Stomach smooth muscle (tissue), 2 donors: ENCODE measurements around the gene KRTAP9-4.
"Not testable (repeated sequence)": the region's sequence is repeated elsewhere in the genome, so short reads cannot be mapped to it uniquely, and the experiment has no call there.

Source experiments
- H3K27ac ChIP-seq: one replicate; pipeline ENCODE4 v1.7.0; 2013; ENCODE audit warnings: mild to moderate bottlenecking, low read length, inconsistent platforms
- H3K27me3 ChIP-seq, 2 donors: one replicate each; pipeline ENCODE4 v1.7.0; 2013; ENCODE audit warnings: low read length in 2 of 2; ENCODE audit not compliant: insufficient read depth in 2 of 2, control insufficient read depth in 1 of 2
- H3K36me3 ChIP-seq, 2 donors: one replicate each; pipeline ENCODE4 v1.7.0; 2013; ENCODE audit warnings: low read length in 2 of 2; ENCODE audit not compliant: control insufficient read depth in 2 of 2, insufficient read depth in 2 of 2
- H3K4me1 ChIP-seq: one replicate; pipeline ENCODE4 v1.7.0; 2013; ENCODE audit warnings: low read length; ENCODE audit not compliant: control insufficient read depth, insufficient read depth
- H3K4me3 ChIP-seq, 2 donors: one replicate each; pipeline ENCODE4 v1.7.0; 2013; ENCODE audit warnings: low read length in 2 of 2
- H3K9ac ChIP-seq, 2 donors: one replicate each; pipeline ENCODE4 v1.7.0; 2013; ENCODE audit warnings: low read length in 2 of 2, mild to moderate bottlenecking in 1 of 2
- H3K9me3 ChIP-seq, 2 donors: one replicate each; pipeline ENCODE4 v1.7.0; 2013; ENCODE audit warnings: low read length in 2 of 2; ENCODE audit not compliant: control insufficient read depth in 2 of 2
- donor health status: healthy.
- donor health status: Pancreatic carcinoma.

Gene KRTAP9-4

DNA sequence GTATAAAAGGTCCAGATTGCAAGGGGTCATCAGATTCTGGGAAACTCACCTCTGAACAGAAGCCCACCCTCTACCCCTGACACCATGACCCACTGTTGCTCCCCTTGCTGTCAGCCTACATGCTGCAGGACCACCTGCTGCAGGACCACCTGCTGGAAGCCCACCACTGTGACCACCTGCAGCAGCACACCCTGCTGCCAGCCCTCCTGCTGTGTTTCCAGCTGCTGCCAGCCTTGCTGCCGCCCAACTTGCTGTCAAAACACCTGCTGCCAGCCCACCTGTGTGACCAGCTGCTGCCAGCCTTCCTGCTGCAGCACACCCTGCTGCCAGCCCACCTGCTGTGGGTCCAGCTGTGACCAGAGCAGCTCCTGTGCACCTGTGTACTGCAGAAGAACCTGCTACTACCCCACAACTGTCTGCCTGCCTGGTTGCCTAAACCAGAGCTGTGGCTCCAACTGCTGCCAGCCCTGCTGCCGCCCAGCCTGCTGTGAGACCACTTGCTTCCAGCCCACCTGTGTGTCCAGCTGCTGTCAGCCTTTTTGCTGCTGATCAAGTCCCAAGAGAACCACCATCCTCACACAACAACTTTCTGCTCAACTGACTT is at the start of gene KRTAP9-4:
Gene KRTAP9-4 (plus strand): TSS at position 51 of the 604 bp plus-strand sequence. CDS start 34 bp downstream, at position 85.
- not testable (repeated sequence) for H3K4me3 ChIP-seq, H3K9me3 ChIP-seq, H3K36me3 ChIP-seq, H3K9ac ChIP-seq, H3K27ac ChIP-seq, H3K27me3 ChIP-seq, H3K4me1 ChIP-seq

DNA sequence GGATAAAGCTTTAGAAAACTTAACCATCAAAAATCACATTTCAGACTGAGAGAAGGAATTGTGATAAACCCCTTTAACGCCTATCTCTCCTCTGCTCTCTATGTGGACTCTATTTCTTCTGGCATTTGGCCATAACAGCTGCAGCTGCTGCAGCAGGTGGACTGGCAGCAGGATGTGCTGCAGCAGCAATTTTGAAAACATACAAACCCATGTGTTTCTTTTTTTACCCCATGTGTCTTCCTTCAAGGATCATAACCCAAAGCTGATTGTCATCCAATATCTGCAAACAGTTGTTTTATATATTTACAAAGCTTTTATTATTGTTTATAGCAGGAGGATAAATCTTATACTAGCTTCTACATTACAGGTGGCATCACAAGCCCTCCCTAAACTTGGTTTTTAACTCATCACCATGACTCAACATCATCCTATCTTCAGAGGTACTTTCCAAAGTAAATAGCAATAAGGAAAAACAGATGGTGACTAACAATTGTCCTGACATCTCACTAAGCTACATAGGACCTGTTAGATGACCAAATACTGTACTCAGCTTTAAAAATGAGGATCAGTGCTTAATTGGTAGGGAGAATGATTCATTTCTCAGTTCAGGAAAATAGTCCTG is 37.5 kb upstream of the KRTAP9-4 start:
- Histone ChIP-seq H3K9me3 (no peaks in the 10 kb centered on the region), H3K4me1 (no peaks in the 10 kb centered on the region), H3K27me3 (peaks cover 0 to 4% of the 10 kb centered on the region in 2 donors), H3K9ac (no peak overlapping the region), H3K27ac (no peak overlapping the region), H3K36me3 (no peaks in the 10 kb centered on the region), H3K4me3 (no peak overlapping the region)

GRCh38 chr17:41212524-41213169 is 36.8 kb upstream of the KRTAP9-4 start:
- H3K4me3 ChIP-seq, result no peak overlapping the region
- H3K36me3 ChIP-seq, result no peaks in the 10 kb centered on the region
- H3K27me3 ChIP-seq, result peaks cover 0 to 4% of the 10 kb centered on the region in 2 donors
- H3K4me1 ChIP-seq, result no peaks in the 10 kb centered on the region
- H3K9me3 ChIP-seq, result no peaks in the 10 kb centered on the region
- H3K9ac ChIP-seq, result no peak overlapping the region
- H3K27ac ChIP-seq, result no peak overlapping the region

- no peaks in the 10 kb centered on the region for H3K9me3 ChIP-seq
- H3K36me3 ChIP-seq, result no peaks in the 10 kb centered on the region
- no peaks in the 10 kb centered on the region for H3K4me1 ChIP-seq
- H3K4me3 ChIP-seq, result no peak overlapping the region
- H3K9ac ChIP-seq, result no peak overlapping the region
- H3K27me3 ChIP-seq, result peaks cover 0 to 4% of the 10 kb centered on the region in 2 donors
- H3K27ac ChIP-seq, result no peak overlapping the region
Observed at GRCh38 chr17:41215681-41216080, 33.8 kb upstream of the KRTAP9-4 start.

DNA sequence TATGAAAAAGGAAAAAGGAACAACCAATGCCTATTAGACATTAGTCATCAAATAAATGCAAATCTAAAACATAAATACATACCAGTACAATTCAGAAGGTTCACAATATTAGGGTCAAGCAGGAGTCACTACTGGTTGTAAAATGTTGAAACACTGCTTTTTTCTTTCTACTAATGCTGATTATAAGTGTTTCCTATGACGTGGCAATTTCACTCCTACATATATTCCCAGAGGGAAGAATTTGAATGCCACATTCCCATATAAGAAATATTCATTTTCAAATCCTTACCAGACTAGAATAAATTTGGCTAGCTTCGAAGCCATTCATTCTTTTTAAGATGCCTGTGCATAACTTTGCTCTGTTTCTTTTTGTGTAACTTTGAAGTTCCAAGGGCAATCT is 25.7 kb upstream of the KRTAP9-4 start:
- no peaks in the 10 kb centered on the region for H3K36me3 ChIP-seq
- H3K9ac ChIP-seq, result no peak overlapping the region
- no peaks in the 10 kb centered on the region for H3K4me1 ChIP-seq
- peaks cover 0 to 3% of the 10 kb centered on the region in 2 donors for H3K27me3 ChIP-seq
- H3K9me3 ChIP-seq, result no peaks in the 10 kb centered on the region
- no peak overlapping the region for H3K27ac ChIP-seq
- no peak overlapping the region for H3K4me3 ChIP-seq

DNA sequence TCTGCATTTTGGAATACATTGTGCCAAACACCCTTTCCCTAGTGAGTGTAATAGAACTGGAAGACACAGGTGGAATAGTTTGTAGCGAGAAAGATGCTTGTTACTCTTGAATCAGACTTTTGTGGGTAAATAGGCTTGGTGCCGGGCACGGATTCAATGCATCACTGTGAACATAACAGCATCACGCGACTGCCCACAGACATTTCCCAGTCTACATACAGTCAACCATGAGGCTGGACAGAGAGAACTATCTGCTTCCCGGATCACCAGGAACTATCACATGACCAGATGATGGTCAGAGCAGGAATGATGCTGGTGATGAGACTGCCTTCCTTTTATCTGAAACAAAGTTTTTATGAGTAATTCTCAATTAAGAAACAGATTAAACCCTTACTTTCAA is 23.4 kb upstream of the KRTAP9-4 start:
- Histone ChIP-seq H3K4me1 (no peaks in the 10 kb centered on the region), H3K36me3 (no peaks in the 10 kb centered on the region), H3K27ac (no peak overlapping the region), H3K27me3 (peaks cover 0 to 5% of the 10 kb centered on the region in 2 donors), H3K4me3 (no peak overlapping the region), H3K9me3 (no peaks in the 10 kb centered on the region), H3K9ac (no peak overlapping the region)

- H3K9me3 ChIP-seq, H3K27me3 ChIP-seq, H3K4me1 ChIP-seq, H3K36me3 ChIP-seq, H3K27ac ChIP-seq, H3K4me3 ChIP-seq, H3K9ac ChIP-seq: not testable (repeated sequence)
Observed at GRCh38 chr17:41226598-41227095, 22.8 kb upstream of the KRTAP9-4 start, which contains the start of gene KRTAP9-2. Gene KRTAP9-2 (plus strand): TSS chr17:41226648. CDS start chr17:41226655, 7 bp downstream.

DNA sequence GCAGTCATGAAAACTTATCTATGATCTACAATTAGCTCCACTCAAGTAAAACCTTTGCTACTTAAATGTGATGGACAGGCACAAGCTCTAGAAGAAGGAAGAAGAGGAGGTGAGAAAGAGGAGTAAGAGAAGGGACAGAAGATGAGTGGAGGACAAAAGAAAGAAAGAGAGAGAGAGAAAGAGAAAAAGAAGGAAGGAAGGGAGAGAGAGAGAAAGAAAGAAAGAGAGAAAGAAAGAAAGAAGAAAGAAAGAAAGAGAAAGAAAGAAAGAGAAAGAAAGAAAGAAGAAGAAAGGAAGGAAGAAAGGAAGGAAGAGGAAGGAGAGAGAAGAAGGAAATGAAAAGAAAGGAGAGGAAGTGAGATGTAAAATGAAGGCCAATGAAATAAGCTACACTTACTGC is 19.4 kb upstream of the KRTAP9-4 start:
- Histone ChIP-seq H3K9ac (no peak overlapping the region), H3K27me3 (peaks cover 0 to 5% of the 10 kb centered on the region in 2 donors), H3K27ac (no peak overlapping the region), H3K9me3 (no peaks in the 10 kb centered on the region), H3K4me1 (no peaks in the 10 kb centered on the region), H3K36me3 (no peaks in the 10 kb centered on the region), H3K4me3 (no peak overlapping the region)

GRCh38 chr17:41231731-41232130 is 17.8 kb upstream of the KRTAP9-4 start:
- no peaks in the 10 kb centered on the region for H3K36me3 ChIP-seq
- H3K9me3 ChIP-seq, result no peaks in the 10 kb centered on the region
- peaks cover 0 to 2% of the 10 kb centered on the region in 2 donors for H3K27me3 ChIP-seq
- H3K4me1 ChIP-seq, result no peaks in the 10 kb centered on the region
- H3K9ac ChIP-seq, result no peak overlapping the region
- no peak overlapping the region for H3K4me3 ChIP-seq
- no peak overlapping the region for H3K27ac ChIP-seq

- not testable (repeated sequence) for H3K27ac ChIP-seq, H3K9ac ChIP-seq, H3K4me3 ChIP-seq, H3K36me3 ChIP-seq, H3K27me3 ChIP-seq, H3K9me3 ChIP-seq, H3K4me1 ChIP-seq
Observed at GRCh38 chr17:41232399-41233105, 16.9 kb upstream of the KRTAP9-4 start, which contains the start of gene KRTAP9-3. Gene KRTAP9-3 (plus strand): TSS chr17:41232449. CDS start chr17:41232502, 53 bp downstream.
